Osteocyte (in vitro differentiated cells): Measurements from ENCODE around the gene CDC42EP3. TPM values are rescaled to one million over a fixed set of nuclear protein-coding genes. Genes with fewer than 3 reads are reported as not detected.

ENCODE experiments used
- DNase-seq: peaks from one replicate; pipeline ENCODE4 v3.0.0; 2021; ENCODE audit warnings: mixed read lengths; ENCODE audit not compliant: unreplicated experiment; ENCODE audit errors: extremely low spot score
- H3K27ac Mint-ChIP-seq: one replicate; pipeline ENCODE4 v1.8.0; 2021; ENCODE audit warnings: mild to moderate bottlenecking, mixed read lengths; ENCODE audit not compliant: unreplicated experiment
- H3K27me3 Mint-ChIP-seq: one replicate; pipeline ENCODE4 v1.8.0; 2021; ENCODE audit warnings: mixed read lengths; ENCODE audit not compliant: unreplicated experiment
- H3K36me3 Mint-ChIP-seq: one replicate; pipeline ENCODE4 v1.8.0; 2021; ENCODE audit warnings: mixed read lengths; ENCODE audit not compliant: unreplicated experiment
- H3K4me1 Mint-ChIP-seq: one replicate; pipeline ENCODE4 v1.8.0; 2021; ENCODE audit warnings: mixed read lengths; ENCODE audit not compliant: unreplicated experiment
- H3K4me3 Mint-ChIP-seq: one replicate; pipeline ENCODE4 v1.8.0; 2021; ENCODE audit warnings: mild to moderate bottlenecking, moderate library complexity, mixed read lengths; ENCODE audit not compliant: unreplicated experiment
- H3K9me3 Mint-ChIP-seq: one replicate; pipeline ENCODE4 v1.8.0; 2021; ENCODE audit warnings: mixed read lengths; ENCODE audit not compliant: unreplicated experiment
- total RNA-seq: library from RNA; stranded (reverse); gene quantifications from 2 replicates; pipeline ENCODE4 v1.2.1, GENCODE V29; 2021
- TF ChIP-seq, protein P1 (sequence below): fragments of 200-600 bp; sonication (generic); IDR thresholded peaks from 2 replicates; pipeline ENCODE4 v1.5.0; 2021; ENCODE audit warnings: antibody characterized with exemption, mild to moderate bottlenecking, moderate library complexity

The CDC42EP3 gene
- total RNA-seq, 1 donor from 2014 or later: 46.2 TPM

DNA sequence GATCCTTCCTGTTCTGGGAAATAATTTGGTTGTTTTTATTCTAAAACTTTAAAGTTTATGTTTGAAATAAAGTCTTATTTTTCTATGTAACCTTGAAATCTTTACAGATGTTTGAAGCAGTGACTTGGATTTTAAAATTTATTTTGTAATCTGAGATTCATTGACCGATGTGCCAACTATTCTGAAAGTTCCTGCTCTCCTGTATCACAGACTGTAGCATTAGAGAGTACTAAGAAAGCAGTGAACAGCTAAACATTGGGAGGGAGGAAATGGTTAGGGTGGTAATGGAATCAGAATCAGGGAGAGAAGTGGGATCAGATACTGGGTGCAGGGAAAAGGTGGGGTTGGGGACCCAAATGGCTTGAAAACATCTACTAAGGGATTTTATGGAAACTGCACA lies 69.9 kb downstream of the CDC42EP3 start:
- H3K4me1 Mint-ChIP-seq: peaks cover 14% of the 10 kb centered on the region
- H3K9me3 Mint-ChIP-seq: peaks cover 7% of the 10 kb centered on the region
- no peak for DNase-seq
- TF ChIP-seq, protein P1, sequence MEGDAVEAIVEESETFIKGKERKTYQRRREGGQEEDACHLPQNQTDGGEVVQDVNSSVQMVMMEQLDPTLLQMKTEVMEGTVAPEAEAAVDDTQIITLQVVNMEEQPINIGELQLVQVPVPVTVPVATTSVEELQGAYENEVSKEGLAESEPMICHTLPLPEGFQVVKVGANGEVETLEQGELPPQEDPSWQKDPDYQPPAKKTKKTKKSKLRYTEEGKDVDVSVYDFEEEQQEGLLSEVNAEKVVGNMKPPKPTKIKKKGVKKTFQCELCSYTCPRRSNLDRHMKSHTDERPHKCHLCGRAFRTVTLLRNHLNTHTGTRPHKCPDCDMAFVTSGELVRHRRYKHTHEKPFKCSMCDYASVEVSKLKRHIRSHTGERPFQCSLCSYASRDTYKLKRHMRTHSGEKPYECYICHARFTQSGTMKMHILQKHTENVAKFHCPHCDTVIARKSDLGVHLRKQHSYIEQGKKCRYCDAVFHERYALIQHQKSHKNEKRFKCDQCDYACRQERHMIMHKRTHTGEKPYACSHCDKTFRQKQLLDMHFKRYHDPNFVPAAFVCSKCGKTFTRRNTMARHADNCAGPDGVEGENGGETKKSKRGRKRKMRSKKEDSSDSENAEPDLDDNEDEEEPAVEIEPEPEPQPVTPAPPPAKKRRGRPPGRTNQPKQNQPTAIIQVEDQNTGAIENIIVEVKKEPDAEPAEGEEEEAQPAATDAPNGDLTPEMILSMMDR: no peak
- peak overlapping the region; percentile 10 for H3K4me3 Mint-ChIP-seq
- H3K36me3 Mint-ChIP-seq: peaks cover 5% of the 10 kb centered on the region
- H3K27me3 Mint-ChIP-seq: no peaks in the 10 kb centered on the region
- peak overlapping the region; percentile 56 for H3K27ac Mint-ChIP-seq

DNA sequence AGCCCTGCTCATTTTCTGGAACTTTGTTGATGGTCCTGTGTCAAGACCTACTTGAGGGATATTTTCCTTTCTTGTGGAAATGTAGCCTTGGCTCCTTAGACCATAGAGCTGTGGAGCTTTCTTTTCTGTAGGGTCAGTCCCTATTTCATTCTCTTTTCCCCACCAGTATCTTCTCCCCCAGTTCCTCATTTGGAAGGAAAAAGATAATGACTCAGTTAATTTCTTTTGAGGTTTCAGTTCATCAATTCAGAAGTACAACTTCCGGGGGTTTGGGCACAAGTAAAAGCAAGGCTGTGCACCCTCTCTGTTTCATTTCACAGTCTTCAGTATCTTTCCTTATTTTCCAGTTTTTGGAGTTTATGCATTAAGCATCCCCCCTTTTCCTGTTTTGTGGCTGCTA lies 70.7 kb downstream of the CDC42EP3 start:
- TF ChIP-seq, protein P1: no peak
- H3K4me3 Mint-ChIP-seq: no peak overlapping the region
- H3K36me3 Mint-ChIP-seq: peaks cover 3% of the 10 kb centered on the region
- H3K4me1 Mint-ChIP-seq: peaks cover 14% of the 10 kb centered on the region
- H3K9me3 Mint-ChIP-seq: peaks cover 3% of the 10 kb centered on the region
- no peaks in the 10 kb centered on the region for H3K27me3 Mint-ChIP-seq
- no peak overlapping the region for H3K27ac Mint-ChIP-seq
- no peak for DNase-seq

DNA sequence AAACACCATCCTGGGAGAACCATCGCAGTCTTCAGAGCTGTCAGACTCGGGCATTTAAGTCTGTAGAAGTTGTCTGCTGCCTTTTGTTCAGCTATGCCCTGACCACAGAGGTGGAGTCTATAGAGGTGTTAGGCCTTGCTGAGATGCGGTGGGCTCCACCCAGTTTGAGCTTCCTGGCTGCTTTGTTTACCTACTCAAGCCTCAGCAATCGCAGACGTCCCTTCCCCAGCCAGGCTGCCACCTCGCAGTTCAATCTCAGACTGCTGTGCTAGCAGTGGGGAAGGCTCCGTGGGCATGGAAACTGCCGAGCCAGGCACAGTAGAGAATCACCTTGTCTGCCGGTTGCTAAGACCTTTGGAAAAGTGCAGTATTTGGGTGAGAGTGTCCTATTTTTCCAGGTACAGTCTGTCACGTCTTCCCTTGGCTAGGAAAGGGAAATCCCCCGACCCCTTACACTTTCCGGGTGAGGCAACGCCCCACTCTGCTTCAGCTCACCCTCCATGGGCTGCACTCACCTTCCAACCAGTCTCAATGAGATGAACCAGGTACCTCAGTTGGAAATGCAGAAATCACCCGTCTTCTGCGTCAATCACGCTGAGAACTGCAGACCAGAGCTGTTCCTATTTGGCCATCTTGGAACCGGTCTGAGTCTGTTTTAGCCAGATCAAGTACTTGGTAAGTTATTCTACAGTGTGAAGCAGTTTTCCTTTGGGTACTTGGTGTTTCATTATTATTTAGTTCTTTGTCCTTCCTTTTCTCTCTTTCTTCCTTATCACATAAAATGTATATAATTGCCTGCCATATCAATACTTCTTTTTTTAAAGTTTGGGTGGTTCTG lies 71.5 kb downstream of the CDC42EP3 start:
- Mint-ChIP-seq H3K27ac (no peak overlapping the region), H3K4me3 (no peak overlapping the region), H3K27me3 (no peaks in the 10 kb centered on the region), H3K4me1 (peaks cover 14% of the 10 kb centered on the region), H3K36me3 (no peaks in the 10 kb centered on the region), H3K9me3 (no peaks in the 10 kb centered on the region)
- TF ChIP-seq, protein P1: no peak
- DNase-seq: no peak

DNA sequence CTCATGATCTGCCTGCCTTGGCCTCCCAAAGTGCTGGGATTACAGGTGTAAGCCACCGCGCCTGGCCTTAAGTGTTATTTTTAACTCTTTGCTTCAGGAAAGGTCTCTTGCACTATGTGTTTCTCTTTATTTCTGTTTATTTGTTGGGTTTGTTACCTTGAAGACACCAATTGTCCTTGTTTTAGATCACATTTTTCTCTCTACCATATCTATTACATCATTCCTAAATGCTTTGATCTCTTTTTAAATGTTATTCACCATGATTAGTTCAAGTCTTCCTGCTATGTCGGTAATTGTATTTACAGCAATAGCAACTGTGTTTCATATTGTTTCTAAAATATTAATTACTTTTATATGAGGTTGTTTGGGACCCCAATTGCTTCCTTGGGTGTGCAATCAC lies 77.7 kb downstream of the CDC42EP3 start:
- H3K36me3 Mint-ChIP-seq: peaks cover 2% of the 10 kb centered on the region
- TF ChIP-seq, protein P1: no peak
- H3K9me3 Mint-ChIP-seq: no peaks in the 10 kb centered on the region
- H3K4me1 Mint-ChIP-seq: peaks cover 28% of the 10 kb centered on the region
- no peak overlapping the region for H3K27ac Mint-ChIP-seq
- H3K27me3 Mint-ChIP-seq: no peaks in the 10 kb centered on the region
- DNase-seq: no peak
- H3K4me3 Mint-ChIP-seq: no peak overlapping the region

DNA sequence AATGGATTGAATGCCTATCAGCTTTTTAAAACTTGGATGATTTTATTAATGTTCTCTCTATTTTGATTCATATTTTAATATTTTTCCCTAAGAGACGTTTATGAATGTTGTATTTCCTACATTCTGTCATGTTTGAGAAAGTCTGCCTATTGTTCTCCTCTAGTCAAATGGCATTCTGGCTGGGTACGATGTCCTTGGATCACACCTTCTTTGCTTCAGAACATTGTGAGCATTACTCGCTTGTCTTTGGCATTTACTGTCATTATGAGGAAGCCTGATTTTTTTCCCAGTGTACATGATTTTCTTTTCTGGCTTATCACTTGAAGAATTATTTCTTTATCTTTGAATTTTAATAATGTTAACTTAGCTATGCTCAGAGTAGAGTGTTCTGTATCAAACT lies 78.4 kb downstream of the CDC42EP3 start:
- Mint-ChIP-seq H3K27ac (no peak overlapping the region), H3K4me3 (no peak overlapping the region), H3K27me3 (no peaks in the 10 kb centered on the region), H3K4me1 (peaks cover 32% of the 10 kb centered on the region), H3K36me3 (peaks cover 2% of the 10 kb centered on the region), H3K9me3 (no peaks in the 10 kb centered on the region)
- TF ChIP-seq, protein P1: no peak
- no peak for DNase-seq
